ENCODE measurements around the gene DNAJB5.

DNA sequence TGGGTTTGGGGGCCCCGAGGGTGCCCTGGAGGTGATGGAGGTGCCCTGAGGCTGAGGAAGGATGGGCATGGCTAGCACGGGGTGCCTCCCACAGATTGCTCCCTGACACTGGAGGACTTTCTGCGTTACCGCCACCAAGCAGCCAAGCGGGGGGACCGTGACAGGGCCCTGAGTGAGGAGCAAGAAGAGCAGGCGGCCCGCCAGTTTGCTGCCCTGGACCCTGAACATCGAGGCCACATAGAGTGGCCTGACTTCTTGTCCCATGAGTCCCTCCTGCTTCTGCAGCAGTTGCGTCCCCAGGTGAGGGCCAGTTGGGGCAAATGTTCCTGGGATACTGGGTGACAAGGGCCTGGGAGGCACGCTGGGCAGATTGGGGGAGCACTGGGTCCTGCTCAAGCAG, 13.1 kb upstream of the DNAJB5 start:
- TF ChIP-seq, protein P1, sequence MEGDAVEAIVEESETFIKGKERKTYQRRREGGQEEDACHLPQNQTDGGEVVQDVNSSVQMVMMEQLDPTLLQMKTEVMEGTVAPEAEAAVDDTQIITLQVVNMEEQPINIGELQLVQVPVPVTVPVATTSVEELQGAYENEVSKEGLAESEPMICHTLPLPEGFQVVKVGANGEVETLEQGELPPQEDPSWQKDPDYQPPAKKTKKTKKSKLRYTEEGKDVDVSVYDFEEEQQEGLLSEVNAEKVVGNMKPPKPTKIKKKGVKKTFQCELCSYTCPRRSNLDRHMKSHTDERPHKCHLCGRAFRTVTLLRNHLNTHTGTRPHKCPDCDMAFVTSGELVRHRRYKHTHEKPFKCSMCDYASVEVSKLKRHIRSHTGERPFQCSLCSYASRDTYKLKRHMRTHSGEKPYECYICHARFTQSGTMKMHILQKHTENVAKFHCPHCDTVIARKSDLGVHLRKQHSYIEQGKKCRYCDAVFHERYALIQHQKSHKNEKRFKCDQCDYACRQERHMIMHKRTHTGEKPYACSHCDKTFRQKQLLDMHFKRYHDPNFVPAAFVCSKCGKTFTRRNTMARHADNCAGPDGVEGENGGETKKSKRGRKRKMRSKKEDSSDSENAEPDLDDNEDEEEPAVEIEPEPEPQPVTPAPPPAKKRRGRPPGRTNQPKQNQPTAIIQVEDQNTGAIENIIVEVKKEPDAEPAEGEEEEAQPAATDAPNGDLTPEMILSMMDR (IDR thresholded peaks at IDR 0.05) = no peak
- no peak for TF ChIP-seq POLR2A (IDR thresholded peaks at IDR 0.05)

All from Peyer's patch (tissue), 4 donors.